Keratinocyte (primary cell): ENCODE data around the gene CHI3L1.

Experiments
- CTCF ChIP-seq, 3 experiments: IDR thresholded peaks in 1 of 3; conservative IDR thresholded peaks in 1 of 3; optimal IDR thresholded peaks in 1 of 3; 2 replicates in 2 of 3; 3 replicates in 1 of 3; pipeline versions ENCODE3 to v1.5.1; 2011; ENCODE audit warnings: low read length in 3 of 3, mild to moderate bottlenecking in 3 of 3, moderate library complexity in 2 of 3, control low read depth in 1 of 3, inconsistent platforms in 1 of 3; ENCODE audit not compliant: insufficient read depth in 2 of 3; ENCODE audit errors: extremely low read depth in 1 of 3
- EZH2 ChIP-seq: IDR thresholded peaks from one replicate; pipeline ENCODE4 v1.6.1; 2012; ENCODE audit warnings: inconsistent platforms, mild to moderate bottlenecking, low read length, moderate library complexity

- no peak for TF ChIP-seq CTCF (optimal IDR thresholded peaks at IDR 0.05 in 1 of 3, IDR thresholded peaks at IDR 0.05 in 1 of 3, conservative IDR thresholded peaks at IDR 0.05 in 1 of 3; ENCODE audit: extremely low read depth in 1 of 3, insufficient read depth in 2 of 3, low read length in 3 of 3)
- TF ChIP-seq EZH2 = no peak
Measured at GRCh38 chr1:203168256-203168786, 18.2 kb downstream of the CHI3L1 start.
